ENCODE results near the gene ITGBL1.
A peak's percentile ranks its signal among the peaks of the same experiment; 100 is the strongest.

DNA sequence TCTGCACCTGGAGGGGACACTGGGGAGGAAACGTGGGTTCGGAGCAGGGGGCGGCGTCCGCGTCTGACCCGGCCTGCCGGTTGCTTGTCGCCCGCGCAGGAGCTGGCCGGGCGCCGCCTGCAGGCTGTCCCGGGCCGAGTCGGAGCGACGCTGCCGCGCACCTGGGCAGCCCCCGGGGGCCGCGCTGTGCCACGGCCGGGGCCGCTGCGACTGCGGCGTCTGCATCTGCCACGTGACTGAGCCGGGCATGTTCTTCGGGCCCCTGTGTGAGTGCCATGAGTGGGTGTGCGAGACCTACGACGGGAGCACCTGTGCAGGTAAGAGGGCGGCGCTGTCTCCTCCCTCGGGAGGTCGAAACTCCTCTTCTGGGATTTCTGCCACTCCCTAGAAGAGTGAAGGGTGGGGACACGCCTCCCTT lies 1.3 kb downstream of the ITGBL1 start:
- no peak for TF ChIP-seq POLR2A (IDR thresholded peaks at IDR 0.05)
- TF ChIP-seq EP300 (IDR thresholded peaks at IDR 0.05) = no peak
- TF ChIP-seq, protein P1, sequence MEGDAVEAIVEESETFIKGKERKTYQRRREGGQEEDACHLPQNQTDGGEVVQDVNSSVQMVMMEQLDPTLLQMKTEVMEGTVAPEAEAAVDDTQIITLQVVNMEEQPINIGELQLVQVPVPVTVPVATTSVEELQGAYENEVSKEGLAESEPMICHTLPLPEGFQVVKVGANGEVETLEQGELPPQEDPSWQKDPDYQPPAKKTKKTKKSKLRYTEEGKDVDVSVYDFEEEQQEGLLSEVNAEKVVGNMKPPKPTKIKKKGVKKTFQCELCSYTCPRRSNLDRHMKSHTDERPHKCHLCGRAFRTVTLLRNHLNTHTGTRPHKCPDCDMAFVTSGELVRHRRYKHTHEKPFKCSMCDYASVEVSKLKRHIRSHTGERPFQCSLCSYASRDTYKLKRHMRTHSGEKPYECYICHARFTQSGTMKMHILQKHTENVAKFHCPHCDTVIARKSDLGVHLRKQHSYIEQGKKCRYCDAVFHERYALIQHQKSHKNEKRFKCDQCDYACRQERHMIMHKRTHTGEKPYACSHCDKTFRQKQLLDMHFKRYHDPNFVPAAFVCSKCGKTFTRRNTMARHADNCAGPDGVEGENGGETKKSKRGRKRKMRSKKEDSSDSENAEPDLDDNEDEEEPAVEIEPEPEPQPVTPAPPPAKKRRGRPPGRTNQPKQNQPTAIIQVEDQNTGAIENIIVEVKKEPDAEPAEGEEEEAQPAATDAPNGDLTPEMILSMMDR (IDR thresholded peaks at IDR 0.05) = peak in 1 of 7 experiments; percentile 33
- no peak for TF ChIP-seq POLR2AphosphoS5 (IDR thresholded peaks at IDR 0.05)

All from stomach (tissue), 4 donors.